ENCODE measurements around the gene HDAC8. TPM values are rescaled to one million over a fixed set of nuclear protein-coding genes. Genes with fewer than 3 reads are reported as not detected.

The HDAC8 gene
- total and polyA plus RNA-seq, 9 of the 15 experiments (the other 6 are each of a cell fraction or from before 2014, with no cell fraction given): 18.9 to 53.8 (median 28.7) TPM

- in situ Hi-C loops (cut with MboI) (no loop called here), intact Hi-C loops (cut with micrococcal nuclease) (no loop called here)
- Histone ChIP-seq H3K27me3 (ENCODE audit: control insufficient read depth in 2 of 2, insufficient read depth in 2 of 2, low read length in 2 of 2) (no peaks in the 10 kb centered on the region), H3K4me2 (ENCODE audit: insufficient read depth, low read length) (no peak overlapping the region), H3K36me3 (ENCODE audit: control insufficient read depth, insufficient read depth, low read length) (no peaks in the 10 kb centered on the region), H3K4me1 (replicated peaks in 1 of 2; ENCODE audit: control insufficient read depth in 2 of 2, insufficient read depth in 2 of 2, low read length in 2 of 2) (no peaks in the 10 kb centered on the region; a peak in 1 of 5 replicates), H3K9me3 (replicated peaks; ENCODE audit: control insufficient read depth, insufficient read depth, low read depth, low read length) (no peaks in the 10 kb centered on the region), H3K27ac (ENCODE audit: extremely low read depth, low read depth, low read length) (no peak overlapping the region), H3K79me2 (ENCODE audit: control insufficient read depth, insufficient read depth, low read length) (no peaks in the 10 kb centered on the region), H3K9ac (ENCODE audit: insufficient read depth in 1 of 2, low read depth in 2 of 2, low read length in 2 of 2) (no peak overlapping the region), H3K4me3 (no peak overlapping the region), H4K20me1 (replicated peaks; ENCODE audit: control insufficient read depth, insufficient read depth, low read length) (no peaks in the 10 kb centered on the region), H3K9me1 (ENCODE audit: control insufficient read depth, insufficient read depth, low read length) (no peaks in the 10 kb centered on the region), H2AFZ (ENCODE audit: low read depth, low read length) (no peak overlapping the region)
- TF ChIP-seq NFXL1 (CRISPR knock-in tag; IDR thresholded peaks at IDR 0.05) (no peak), FOSL1 (tag; conservative IDR thresholded peaks at IDR 0.05) (peak; percentile 30; the same call in 1 of the 2 replicates)
- ATAC-seq (no peak), DNase-seq (ENCODE audit: extremely low read depth in 1 of 4, low spot score in 3 of 4) (no peak), FAIRE-seq (no peak)
- CTCF ChIA-PET (ENCODE audit: low intra/inter-chr PET ratio): no interaction called here
- 36% methylated on average over 4 of the region's 4 CpGs for WGBS (ENCODE audit: insufficient coverage, low coverage, missing lambda C conversion rate)
- no TSS peak for BruUV-seq (replicated peaks)
- POLR2A ChIA-PET: no interaction called here
Observed at GRCh38 chrX:72358313-72358712, 214.3 kb downstream of the HDAC8 start.

- BruUV-seq (replicated peaks): no TSS peak
- Histone ChIP-seq H2AFZ (ENCODE audit: low read depth, low read length) (no peak overlapping the region), H3K9me3 (replicated peaks; ENCODE audit: control insufficient read depth, insufficient read depth, low read depth, low read length) (no peaks in the 10 kb centered on the region), H3K4me2 (ENCODE audit: insufficient read depth, low read length) (no peak overlapping the region), H3K9ac (ENCODE audit: insufficient read depth in 1 of 2, low read depth in 2 of 2, low read length in 2 of 2) (no peak overlapping the region), H3K27ac (ENCODE audit: extremely low read depth, low read depth, low read length) (no peak overlapping the region), H3K9me1 (ENCODE audit: control insufficient read depth, insufficient read depth, low read length) (no peaks in the 10 kb centered on the region), H4K20me1 (replicated peaks; ENCODE audit: control insufficient read depth, insufficient read depth, low read length) (no peaks in the 10 kb centered on the region), H3K79me2 (ENCODE audit: control insufficient read depth, insufficient read depth, low read length) (no peaks in the 10 kb centered on the region), H3K36me3 (ENCODE audit: control insufficient read depth, insufficient read depth, low read length) (no peaks in the 10 kb centered on the region), H3K27me3 (ENCODE audit: control insufficient read depth in 2 of 2, insufficient read depth in 2 of 2, low read length in 2 of 2) (no peaks in the 10 kb centered on the region), H3K4me3 (no peak overlapping the region), H3K4me1 (replicated peaks in 1 of 2; ENCODE audit: control insufficient read depth in 2 of 2, insufficient read depth in 2 of 2, low read length in 2 of 2) (no peaks in the 10 kb centered on the region; a peak in 1 of 5 replicates)
- in situ Hi-C loops (cut with MboI) (no loop called here), intact Hi-C loops (cut with micrococcal nuclease) (no loop called here)
- WGBS (ENCODE audit: insufficient coverage, low coverage, missing lambda C conversion rate): 49% methylated on average over 3 of the region's 3 CpGs
- TF ChIP-seq EP400 (IDR thresholded peaks at IDR 0.05) (no peak), CTCFL (IDR thresholded peaks at IDR 0.05; ENCODE audit: borderline replicate concordance, insufficient read depth, low read depth, low read length, poor library complexity, severe bottlenecking) (no peak), GATAD2A (IDR thresholded peaks at IDR 0.05) (no peak), HOXB6 (CRISPR knock-in tag; IDR thresholded peaks at IDR 0.05; ENCODE audit: borderline replicate concordance) (no peak), HDAC8 (tag; IDR thresholded peaks at IDR 0.05) (no peak), RBFOX2 (IDR thresholded peaks at IDR 0.05; ENCODE audit: low read depth, low read length) (no peak), SRSF1 (IDR thresholded peaks at IDR 0.05; ENCODE audit: low read depth, low read length) (no peak), CC2D1A (IDR thresholded peaks at IDR 0.05) (no peak), RCOR1 (IDR thresholded peaks at IDR 0.05; ENCODE audit: borderline replicate concordance in 1 of 2, low read depth in 2 of 2, low read length in 2 of 2) (no peak), ZNF212 (CRISPR knock-in tag; IDR thresholded peaks at IDR 0.05) (no peak), CGGBP1 (CRISPR knock-in tag; IDR thresholded peaks at IDR 0.05) (no peak), HDAC3 (IDR thresholded peaks at IDR 0.05; ENCODE audit: borderline replicate concordance, partially characterized antibody) (no peak)
- FAIRE-seq (no peak), DNase-seq (ENCODE audit: extremely low read depth in 1 of 4, low spot score in 3 of 4) (no peak), ATAC-seq (no peak)
- ChIA-PET POLR2A (interaction anchor here (1.5 kb wide), 1 partner anchor 11 kb away, joined by 4 read pairs; no protein-coding TSS in a partner anchor), CTCF (ENCODE audit: low intra/inter-chr PET ratio) (no interaction called here)
Observed at GRCh38 chrX:72352786-72353185, 219.9 kb downstream of the HDAC8 start.
